Measurements from ENCODE around the gene ACADL. TPM values are rescaled to one million over a fixed set of nuclear protein-coding genes. Genes with fewer than 3 reads are reported as not detected.

Gene ACADL
- total RNA-seq, 4 donors from 2014 or later, result 0.44 to 1.6 (median 0.95) TPM

GRCh38 chr2:210207929-210208328 is 17.3 kb downstream of the ACADL start:
- no peak overlapping the region for H3K27ac ChIP-seq
- no peaks in the 10 kb centered on the region for H3K4me1 ChIP-seq
- H3K36me3 ChIP-seq, result no peaks in the 10 kb centered on the region
- no peak for TF ChIP-seq CTCF (IDR thresholded peaks at IDR 0.05)
- TF ChIP-seq POLR2A (IDR thresholded peaks at IDR 0.05), result no peak
- DNase-seq, result no peak
- no peak overlapping the region for H3K4me3 ChIP-seq
- WGBS, 2 donors, result 60 to 64% methylated on average over 1 of the region's 1 CpG
- H3K27me3 ChIP-seq, result peaks cover 0 to 5% (median 0%) of the 10 kb centered on the region in 4 donors
- intact Hi-C loops (cut with DNase I), result no loop called here
- H3K9me3 ChIP-seq, result no peaks in the 10 kb centered on the region

- intact Hi-C loops (cut with DNase I), result no loop called here
- H3K36me3 ChIP-seq, result no peaks in the 10 kb centered on the region
- TF ChIP-seq CTCF (IDR thresholded peaks at IDR 0.05) (no peak), POLR2A (IDR thresholded peaks at IDR 0.05) (no peak)
- no peak overlapping the region for H3K27ac ChIP-seq
- H3K27me3 ChIP-seq, result peaks cover 0 to 10% (median 0%) of the 10 kb centered on the region in 4 donors
- H3K9me3 ChIP-seq, result no peaks in the 10 kb centered on the region
- DNase-seq, result no peak
- no peak overlapping the region for H3K4me3 ChIP-seq
- 41 to 70% methylated on average over 1 of the region's 1 CpG for WGBS, 2 donors
- H3K4me1 ChIP-seq, result peaks cover 0 to 3% (median 0%) of the 10 kb centered on the region in 3 donors
Observed at GRCh38 chr2:210203558-210203957, 21.7 kb downstream of the ACADL start.

GRCh38 chr2:210203147-210203546 is 22.1 kb downstream of the ACADL start:
- DNase-seq, result no peak
- H3K27me3 ChIP-seq, result peaks cover 0 to 10% (median 0%) of the 10 kb centered on the region in 4 donors
- no peaks in the 10 kb centered on the region for H3K9me3 ChIP-seq
- intact Hi-C loops (cut with DNase I), result no loop called here
- H3K27ac ChIP-seq, result no peak overlapping the region
- H3K36me3 ChIP-seq, result no peaks in the 10 kb centered on the region
- 78 to 87% methylated on average over 1 of the region's 1 CpG for WGBS, 2 donors
- no peak overlapping the region for H3K4me3 ChIP-seq
- H3K4me1 ChIP-seq, result peaks cover 0 to 3% (median 0%) of the 10 kb centered on the region in 3 donors
- TF ChIP-seq CTCF (IDR thresholded peaks at IDR 0.05) (no peak), POLR2A (IDR thresholded peaks at IDR 0.05) (no peak)

- intact Hi-C loops (cut with DNase I), result loop anchor here (5.0 to 10.0 kb wide), 2 partner anchors 135 to 223 kb away; no protein-coding TSS in a partner anchor
- Histone ChIP-seq H3K9me3 (no peaks in the 10 kb centered on the region), H3K36me3 (no peaks in the 10 kb centered on the region), H3K4me1 (peaks cover 0 to 3% (median 3%) of the 10 kb centered on the region in 3 donors), H3K27me3 (peaks cover 0 to 5% (median 0%) of the 10 kb centered on the region in 4 donors), H3K4me3 (no peak overlapping the region), H3K27ac (no peak overlapping the region)
- TF ChIP-seq POLR2A (IDR thresholded peaks at IDR 0.05) (no peak), CTCF (IDR thresholded peaks at IDR 0.05) (no peak)
- WGBS, 2 donors, result 83 to 87% methylated on average over 3 of the region's 3 CpGs
- no peak for DNase-seq
Observed at GRCh38 chr2:210199854-210200253, 25.4 kb downstream of the ACADL start.

GRCh38 chr2:210199186-210199765 is 26.0 kb downstream of the ACADL start:
- H3K4me1 ChIP-seq, result peaks cover 0 to 3% (median 3%) of the 10 kb centered on the region in 3 donors
- intact Hi-C loops (cut with DNase I), result loop anchor here (5.0 to 10.0 kb wide), 2 partner anchors 134 to 222 kb away; no protein-coding TSS in a partner anchor
- H3K4me3 ChIP-seq, result no peak overlapping the region
- no peaks in the 10 kb centered on the region for H3K36me3 ChIP-seq
- H3K27ac ChIP-seq, result no peak overlapping the region
- H3K27me3 ChIP-seq, result peaks cover 0 to 5% (median 0%) of the 10 kb centered on the region in 4 donors
- no peaks in the 10 kb centered on the region for H3K9me3 ChIP-seq
- no peak for DNase-seq
- TF ChIP-seq POLR2A (IDR thresholded peaks at IDR 0.05) (no peak), CTCF (IDR thresholded peaks at IDR 0.05) (peak; percentile 33 to 71 (median 58))
